ENCODE data around the gene BCKDK.

Gene BCKDK

DNA sequence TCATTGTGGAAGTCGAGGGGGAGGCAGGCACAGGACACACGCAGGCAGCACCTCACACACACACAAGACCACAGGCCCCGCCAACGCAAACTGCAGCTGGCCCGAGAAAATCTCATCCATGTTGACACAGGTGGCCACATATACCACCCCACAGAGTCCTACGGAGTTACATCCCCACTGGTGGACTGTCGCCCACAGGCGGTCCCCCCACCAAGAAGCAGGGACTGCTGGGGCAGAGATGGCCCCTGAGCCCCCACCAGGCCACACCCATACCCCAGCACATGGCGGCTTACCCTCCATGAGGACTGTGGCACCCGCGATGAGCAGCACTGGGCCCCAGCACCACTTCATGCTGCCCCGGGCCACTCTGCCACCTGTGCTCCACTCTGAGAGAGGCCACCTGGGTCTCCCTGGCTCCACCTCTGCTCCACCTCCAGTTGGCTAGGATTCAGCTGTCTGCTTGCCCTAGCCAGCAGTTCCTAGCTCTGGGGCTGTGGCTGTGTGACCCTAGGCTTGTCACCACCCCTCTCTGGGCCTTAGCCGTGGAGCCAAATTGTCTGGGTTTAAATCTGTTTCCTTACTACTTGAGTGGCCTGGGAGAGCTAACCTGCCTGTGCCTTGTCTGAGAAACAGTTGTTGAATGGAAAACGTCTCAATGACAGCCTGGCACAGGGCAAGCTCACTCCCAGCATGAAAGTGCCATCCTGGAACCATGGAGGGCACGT is 19.6 kb upstream of the BCKDK start, which contains the start of gene PRSS53:
TSS of gene PRSS53 (minus strand) at position 485 of the 725 bp plus-strand sequence. CDS start at position 351, 134 bp downstream.
- TF ChIP-seq, protein P1, sequence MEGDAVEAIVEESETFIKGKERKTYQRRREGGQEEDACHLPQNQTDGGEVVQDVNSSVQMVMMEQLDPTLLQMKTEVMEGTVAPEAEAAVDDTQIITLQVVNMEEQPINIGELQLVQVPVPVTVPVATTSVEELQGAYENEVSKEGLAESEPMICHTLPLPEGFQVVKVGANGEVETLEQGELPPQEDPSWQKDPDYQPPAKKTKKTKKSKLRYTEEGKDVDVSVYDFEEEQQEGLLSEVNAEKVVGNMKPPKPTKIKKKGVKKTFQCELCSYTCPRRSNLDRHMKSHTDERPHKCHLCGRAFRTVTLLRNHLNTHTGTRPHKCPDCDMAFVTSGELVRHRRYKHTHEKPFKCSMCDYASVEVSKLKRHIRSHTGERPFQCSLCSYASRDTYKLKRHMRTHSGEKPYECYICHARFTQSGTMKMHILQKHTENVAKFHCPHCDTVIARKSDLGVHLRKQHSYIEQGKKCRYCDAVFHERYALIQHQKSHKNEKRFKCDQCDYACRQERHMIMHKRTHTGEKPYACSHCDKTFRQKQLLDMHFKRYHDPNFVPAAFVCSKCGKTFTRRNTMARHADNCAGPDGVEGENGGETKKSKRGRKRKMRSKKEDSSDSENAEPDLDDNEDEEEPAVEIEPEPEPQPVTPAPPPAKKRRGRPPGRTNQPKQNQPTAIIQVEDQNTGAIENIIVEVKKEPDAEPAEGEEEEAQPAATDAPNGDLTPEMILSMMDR (IDR thresholded peaks at IDR 0.05; ENCODE audit: insufficient read depth, low read depth, low read length, missing control alignments), result no peak
- DNase-seq (ENCODE audit: low read depth), result no peak
- H3K4me3 ChIP-seq (ENCODE audit: low read length), result no peak within 1 kb of the TSS

DNA sequence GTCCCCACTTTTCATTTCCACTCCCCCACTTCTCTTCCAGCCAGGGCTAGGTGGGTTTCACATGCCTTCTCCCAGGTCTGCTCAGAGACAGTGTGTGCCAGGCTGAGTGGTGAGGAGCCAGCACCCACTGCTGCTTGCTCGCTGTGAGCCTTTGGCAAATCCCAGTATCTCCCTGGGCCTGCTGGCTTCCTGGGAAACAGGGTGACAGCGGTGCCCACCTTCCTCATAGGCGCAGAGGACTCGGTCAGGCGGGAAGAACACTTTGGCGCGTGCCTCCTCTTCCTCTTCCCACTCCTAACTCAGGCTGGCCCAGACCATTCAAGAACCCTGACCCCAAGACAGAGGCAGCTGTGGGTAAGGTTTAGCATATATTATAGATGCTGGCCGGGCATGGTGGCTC is 19.0 kb upstream of the BCKDK start:
- H3K4me3 ChIP-seq (ENCODE audit: low read length), result no peak overlapping the region
- TF ChIP-seq, protein P1 (IDR thresholded peaks at IDR 0.05; ENCODE audit: insufficient read depth, low read depth, low read length, missing control alignments), result no peak
- DNase-seq (ENCODE audit: low read depth), result no peak

- H3K4me3 ChIP-seq (ENCODE audit: low read length), result no peak overlapping the region
- DNase-seq (ENCODE audit: low read depth), result peak; percentile 54
- TF ChIP-seq, protein P1 (IDR thresholded peaks at IDR 0.05; ENCODE audit: insufficient read depth, low read depth, low read length, missing control alignments), result no peak
Measured at GRCh38 chr16:31090540-31090939, 17.6 kb upstream of the BCKDK start.

DNA sequence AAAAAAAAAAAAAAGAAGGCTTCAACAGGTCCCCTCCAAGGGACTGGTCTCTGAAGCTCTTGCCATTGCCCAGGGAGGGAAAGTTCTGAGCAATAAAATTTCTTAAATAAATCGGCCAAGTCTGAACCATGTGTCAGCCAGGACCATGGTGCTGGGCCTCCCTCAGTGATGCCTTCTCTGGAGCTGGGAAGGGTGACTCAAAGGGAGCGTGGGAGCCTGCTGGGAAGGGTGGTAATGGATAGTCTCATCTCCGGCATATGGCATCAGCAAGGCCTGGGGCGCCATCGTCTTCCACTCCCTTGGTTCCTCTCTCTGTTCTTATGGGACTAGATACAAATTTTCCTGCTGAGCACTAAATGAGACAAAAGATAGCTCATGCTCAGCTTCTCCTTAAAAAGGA is 15.9 kb upstream of the BCKDK start:
- DNase-seq (ENCODE audit: low read depth), result no peak
- TF ChIP-seq, protein P1 (IDR thresholded peaks at IDR 0.05; ENCODE audit: insufficient read depth, low read depth, low read length, missing control alignments), result no peak
- H3K4me3 ChIP-seq (ENCODE audit: low read length), result no peak overlapping the region

DNA sequence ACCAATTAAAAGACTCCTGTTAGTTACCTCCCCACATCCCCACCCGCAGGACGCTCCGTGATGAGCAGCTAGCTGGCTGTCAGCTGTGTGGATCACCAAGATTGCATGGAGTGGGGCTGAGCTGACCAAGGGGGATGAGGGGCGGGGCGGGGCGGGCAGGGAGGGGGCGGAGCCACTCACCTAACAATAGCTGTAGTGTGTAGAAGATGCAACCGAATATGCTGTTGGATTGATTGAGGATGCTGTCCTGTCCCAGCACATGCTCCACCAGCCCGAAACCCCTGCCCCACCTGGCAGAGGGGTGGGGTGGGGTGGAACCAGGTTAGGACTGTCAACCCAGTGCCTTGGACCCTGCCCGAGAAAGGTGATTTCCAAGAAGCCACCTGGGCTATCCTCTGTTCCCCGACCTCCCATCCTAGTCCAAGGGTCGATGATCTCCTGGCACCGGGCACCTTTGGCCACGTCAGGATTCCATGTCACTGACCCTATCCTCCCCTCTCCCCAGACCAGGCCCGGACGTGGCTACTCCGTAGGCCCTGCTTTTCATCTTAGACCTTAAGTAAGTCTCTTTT is 15.0 kb upstream of the BCKDK start:
- peak; percentile 48 for DNase-seq (ENCODE audit: low read depth)
- H3K4me3 ChIP-seq (ENCODE audit: low read length), result peak overlapping the region; percentile 87

GRCh38 chr16:31094088-31094423 is 14.1 kb upstream of the BCKDK start:
- peak; percentile 16 for DNase-seq (ENCODE audit: low read depth)
- peak overlapping the region; percentile 87 for H3K4me3 ChIP-seq (ENCODE audit: low read length)
- TF ChIP-seq, protein P1 (IDR thresholded peaks at IDR 0.05; ENCODE audit: insufficient read depth, low read depth, low read length, missing control alignments), result no peak

More for the DNA sequence above, 15.0 kb upstream of the BCKDK start:
- TF ChIP-seq, protein P1 (IDR thresholded peaks at IDR 0.05; ENCODE audit: insufficient read depth, low read depth, low read length, missing control alignments), result no peak

Measured in epithelial cell of esophagus (primary cell).